Astrocyte (in vitro differentiated cells and primary cell): ENCODE data around the gene PALLD.
A peak's percentile ranks its signal among the peaks of the same experiment; 100 is the strongest.

Experiments
- EZH2 ChIP-seq: IDR thresholded peaks from 2 replicates; pipeline ENCODE4 v1.6.1; 2012; ENCODE audit warnings: mild to moderate bottlenecking, low read length, inconsistent platforms; ENCODE audit not compliant: insufficient read depth
- TF ChIP-seq, protein P1 (sequence below): IDR thresholded peaks from 2 replicates; pipeline ENCODE4 v1.5.1; 2011; ENCODE audit warnings: low read depth, mild to moderate bottlenecking, inconsistent platforms, low read length, moderate library complexity; ENCODE audit not compliant: insufficient read depth

DNA sequence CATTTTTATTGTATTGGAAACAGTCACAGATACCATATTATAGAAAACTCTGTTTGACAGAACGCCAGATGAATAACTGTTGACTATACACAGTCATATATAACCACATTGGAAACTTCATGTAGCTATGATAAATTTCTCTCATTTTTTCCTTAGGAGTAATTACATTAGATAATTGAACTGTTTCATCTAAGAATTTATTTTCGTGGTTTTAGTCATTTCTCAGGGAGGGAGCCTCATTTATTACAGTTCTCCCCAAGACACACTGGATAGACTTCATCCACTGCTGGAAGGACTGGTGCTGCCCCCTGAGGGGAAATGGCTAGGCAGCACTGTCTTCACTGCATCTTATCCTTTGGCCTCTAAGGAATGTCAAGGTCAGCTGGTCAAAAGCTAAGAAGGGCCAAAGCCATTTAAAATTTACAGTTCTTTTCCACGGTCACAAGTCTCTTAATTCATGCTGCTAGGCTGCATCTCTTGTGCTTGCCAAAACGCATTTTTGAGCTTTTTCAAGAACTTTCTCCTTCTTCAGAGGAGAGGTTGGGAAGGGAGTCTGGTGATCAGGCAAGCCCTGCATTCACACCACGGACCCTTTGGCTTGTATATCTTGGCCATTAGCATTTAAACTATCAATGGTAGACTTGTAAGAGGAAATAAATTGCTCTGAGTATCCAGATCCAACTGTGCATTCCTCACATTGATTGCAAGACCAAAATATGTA is 368.1 kb downstream of the PALLD start:
- TF ChIP-seq, protein P1, sequence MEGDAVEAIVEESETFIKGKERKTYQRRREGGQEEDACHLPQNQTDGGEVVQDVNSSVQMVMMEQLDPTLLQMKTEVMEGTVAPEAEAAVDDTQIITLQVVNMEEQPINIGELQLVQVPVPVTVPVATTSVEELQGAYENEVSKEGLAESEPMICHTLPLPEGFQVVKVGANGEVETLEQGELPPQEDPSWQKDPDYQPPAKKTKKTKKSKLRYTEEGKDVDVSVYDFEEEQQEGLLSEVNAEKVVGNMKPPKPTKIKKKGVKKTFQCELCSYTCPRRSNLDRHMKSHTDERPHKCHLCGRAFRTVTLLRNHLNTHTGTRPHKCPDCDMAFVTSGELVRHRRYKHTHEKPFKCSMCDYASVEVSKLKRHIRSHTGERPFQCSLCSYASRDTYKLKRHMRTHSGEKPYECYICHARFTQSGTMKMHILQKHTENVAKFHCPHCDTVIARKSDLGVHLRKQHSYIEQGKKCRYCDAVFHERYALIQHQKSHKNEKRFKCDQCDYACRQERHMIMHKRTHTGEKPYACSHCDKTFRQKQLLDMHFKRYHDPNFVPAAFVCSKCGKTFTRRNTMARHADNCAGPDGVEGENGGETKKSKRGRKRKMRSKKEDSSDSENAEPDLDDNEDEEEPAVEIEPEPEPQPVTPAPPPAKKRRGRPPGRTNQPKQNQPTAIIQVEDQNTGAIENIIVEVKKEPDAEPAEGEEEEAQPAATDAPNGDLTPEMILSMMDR, result peak; percentile 45
- TF ChIP-seq EZH2, result no peak
